B cell (primary cell): Measurements from ENCODE around the gene INSIG2.

Source experiments
- CTCF ChIP-seq: fragments of 200-600 bp; IDR thresholded peaks from one replicate; pipeline ENCODE4 v1.8.0; 2022; ENCODE audit warnings: antibody characterized with exemption, mild to moderate bottlenecking
- EZH2 ChIP-seq: IDR thresholded peaks from 2 replicates; pipeline ENCODE4 v1.6.1; 2012; ENCODE audit warnings: borderline replicate concordance, low read depth, mild to moderate bottlenecking, moderate library complexity, low read length; ENCODE audit not compliant: insufficient read depth, poor library complexity, severe bottlenecking

- TF ChIP-seq CTCF (no peak), EZH2 (no peak)
Measured at GRCh38 chr2:118110310-118110709, 22.0 kb downstream of the INSIG2 start.
